ENCODE measurements around the gene MALL.
"Not testable (repeated sequence)": the region's sequence is repeated elsewhere in the genome, so short reads cannot be mapped to it uniquely, and the experiment has no call there.

DNA sequence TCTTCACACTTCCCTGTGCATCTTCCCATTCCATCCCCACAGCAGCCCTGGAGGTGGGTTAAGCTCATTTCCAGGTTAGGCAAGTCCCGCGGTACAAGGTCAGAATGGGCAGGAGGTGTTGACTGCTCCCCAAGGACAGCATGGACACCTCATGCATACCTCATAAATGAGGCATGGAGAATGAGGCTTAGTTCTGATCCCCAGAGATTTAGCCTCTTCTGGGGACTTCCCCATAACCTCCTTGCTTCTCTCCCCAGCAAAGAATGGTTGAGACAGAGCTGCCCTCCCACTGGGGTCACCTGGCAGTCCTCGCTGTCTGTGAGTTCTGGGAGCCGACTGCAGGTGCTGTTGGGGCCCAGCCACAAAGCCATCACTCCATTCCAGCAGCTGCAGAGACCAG, 68.4 kb downstream of the MALL start:
- TF ChIP-seq, protein P1, sequence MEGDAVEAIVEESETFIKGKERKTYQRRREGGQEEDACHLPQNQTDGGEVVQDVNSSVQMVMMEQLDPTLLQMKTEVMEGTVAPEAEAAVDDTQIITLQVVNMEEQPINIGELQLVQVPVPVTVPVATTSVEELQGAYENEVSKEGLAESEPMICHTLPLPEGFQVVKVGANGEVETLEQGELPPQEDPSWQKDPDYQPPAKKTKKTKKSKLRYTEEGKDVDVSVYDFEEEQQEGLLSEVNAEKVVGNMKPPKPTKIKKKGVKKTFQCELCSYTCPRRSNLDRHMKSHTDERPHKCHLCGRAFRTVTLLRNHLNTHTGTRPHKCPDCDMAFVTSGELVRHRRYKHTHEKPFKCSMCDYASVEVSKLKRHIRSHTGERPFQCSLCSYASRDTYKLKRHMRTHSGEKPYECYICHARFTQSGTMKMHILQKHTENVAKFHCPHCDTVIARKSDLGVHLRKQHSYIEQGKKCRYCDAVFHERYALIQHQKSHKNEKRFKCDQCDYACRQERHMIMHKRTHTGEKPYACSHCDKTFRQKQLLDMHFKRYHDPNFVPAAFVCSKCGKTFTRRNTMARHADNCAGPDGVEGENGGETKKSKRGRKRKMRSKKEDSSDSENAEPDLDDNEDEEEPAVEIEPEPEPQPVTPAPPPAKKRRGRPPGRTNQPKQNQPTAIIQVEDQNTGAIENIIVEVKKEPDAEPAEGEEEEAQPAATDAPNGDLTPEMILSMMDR (IDR thresholded peaks at IDR 0.05): not testable (repeated sequence)
- not testable (repeated sequence) for TF ChIP-seq EZH2 (IDR thresholded peaks at IDR 0.05)

All from neural progenitor cell (in vitro differentiated cells).